Osteoblast (primary cell): ENCODE data around the gene PITPNC1. TPM values are rescaled to one million over a fixed set of nuclear protein-coding genes. Genes with fewer than 3 reads are reported as not detected.

Experiments used
- DNase-seq: peaks from one replicate; pipeline ENCODE4 v3.0.0; 2011; ENCODE audit warnings: low spot score, mixed read lengths; ENCODE audit not compliant: insufficient read length; ENCODE audit errors: missing footprints
- H2AFZ ChIP-seq: 2 replicates; pipeline ENCODE4 v1.6.0; 2011; ENCODE audit warnings: mild to moderate bottlenecking, low read length
- H3K27ac ChIP-seq: 2 replicates; pipeline ENCODE4 v1.5.1; 2011; ENCODE audit warnings: mild to moderate bottlenecking, low read depth, low read length, moderate library complexity
- H3K27me3 ChIP-seq: 2 replicates; pipeline ENCODE4 v1.6.0; 2012; ENCODE audit warnings: mild to moderate bottlenecking, control low read depth, inconsistent platforms, low read length, moderate library complexity; ENCODE audit not compliant: insufficient read depth
- H3K36me3 ChIP-seq: 2 replicates; pipeline ENCODE4 v1.5.1; 2011; ENCODE audit warnings: mild to moderate bottlenecking, low read length, control low read depth, moderate library complexity; ENCODE audit not compliant: insufficient read depth
- H3K4me1 ChIP-seq: 2 replicates; pipeline ENCODE4 v1.5.1; 2011; ENCODE audit warnings: mild to moderate bottlenecking, low read length, control low read depth, moderate library complexity; ENCODE audit not compliant: insufficient read depth
- H3K4me2 ChIP-seq: 2 replicates; pipeline ENCODE4 v1.6.0; 2011; ENCODE audit warnings: mild to moderate bottlenecking, low read length; ENCODE audit not compliant: insufficient read depth
- H3K4me3 ChIP-seq: fragments of 200-600 bp; sonication (generic); 3 replicates; pipeline ENCODE4 v1.5.1; 2012; ENCODE audit warnings: mild to moderate bottlenecking, low read length, inconsistent platforms; ENCODE audit not compliant: insufficient read depth
- H3K79me2 ChIP-seq: 2 replicates; pipeline ENCODE4 v1.6.0; 2012; ENCODE audit warnings: mild to moderate bottlenecking, low read length, control low read depth, inconsistent platforms; ENCODE audit not compliant: insufficient read depth
- H3K9me3 ChIP-seq: 2 replicates; pipeline ENCODE4 v1.5.1; 2011; ENCODE audit warnings: low read depth, low read length, control low read depth
- H4K20me1 ChIP-seq: 2 replicates; pipeline ENCODE4 v1.6.0; 2012; ENCODE audit warnings: mild to moderate bottlenecking, low read length, control low read depth; ENCODE audit not compliant: insufficient read depth
- total RNA-seq: library from RNA; depleted of rRNA; stranded (reverse); fragments of >200 nt; gene quantifications from 2 replicates; pipeline ENCODE4 v1.2.3, GENCODE V29; 2012
- TF ChIP-seq, protein P1 (sequence below): IDR thresholded peaks from 2 replicates; pipeline ENCODE4 v1.5.1; 2011; ENCODE audit warnings: mild to moderate bottlenecking, low read depth, low read length, moderate library complexity; ENCODE audit errors: extremely low read depth

The PITPNC1 gene
- total RNA-seq, 1 donor: 6.2 TPM

GRCh38 chr17:67615011-67615561 lies 238.0 kb downstream of the PITPNC1 start:
- DNase-seq: no peak
- no peak overlapping the region for H3K27ac ChIP-seq
- no peaks in the 10 kb centered on the region for H3K79me2 ChIP-seq
- TF ChIP-seq, protein P1, sequence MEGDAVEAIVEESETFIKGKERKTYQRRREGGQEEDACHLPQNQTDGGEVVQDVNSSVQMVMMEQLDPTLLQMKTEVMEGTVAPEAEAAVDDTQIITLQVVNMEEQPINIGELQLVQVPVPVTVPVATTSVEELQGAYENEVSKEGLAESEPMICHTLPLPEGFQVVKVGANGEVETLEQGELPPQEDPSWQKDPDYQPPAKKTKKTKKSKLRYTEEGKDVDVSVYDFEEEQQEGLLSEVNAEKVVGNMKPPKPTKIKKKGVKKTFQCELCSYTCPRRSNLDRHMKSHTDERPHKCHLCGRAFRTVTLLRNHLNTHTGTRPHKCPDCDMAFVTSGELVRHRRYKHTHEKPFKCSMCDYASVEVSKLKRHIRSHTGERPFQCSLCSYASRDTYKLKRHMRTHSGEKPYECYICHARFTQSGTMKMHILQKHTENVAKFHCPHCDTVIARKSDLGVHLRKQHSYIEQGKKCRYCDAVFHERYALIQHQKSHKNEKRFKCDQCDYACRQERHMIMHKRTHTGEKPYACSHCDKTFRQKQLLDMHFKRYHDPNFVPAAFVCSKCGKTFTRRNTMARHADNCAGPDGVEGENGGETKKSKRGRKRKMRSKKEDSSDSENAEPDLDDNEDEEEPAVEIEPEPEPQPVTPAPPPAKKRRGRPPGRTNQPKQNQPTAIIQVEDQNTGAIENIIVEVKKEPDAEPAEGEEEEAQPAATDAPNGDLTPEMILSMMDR: no peak
- no peaks in the 10 kb centered on the region for H4K20me1 ChIP-seq
- H3K9me3 ChIP-seq: no peaks in the 10 kb centered on the region
- H3K27me3 ChIP-seq: no peaks in the 10 kb centered on the region
- peak overlapping the region; percentile 56 for H3K4me2 ChIP-seq
- H2AFZ ChIP-seq: peak overlapping the region; percentile 81
- H3K36me3 ChIP-seq: no peaks in the 10 kb centered on the region
- peaks cover 6% of the 10 kb centered on the region for H3K4me1 ChIP-seq
- peak overlapping the region; percentile 34 for H3K4me3 ChIP-seq

DNA sequence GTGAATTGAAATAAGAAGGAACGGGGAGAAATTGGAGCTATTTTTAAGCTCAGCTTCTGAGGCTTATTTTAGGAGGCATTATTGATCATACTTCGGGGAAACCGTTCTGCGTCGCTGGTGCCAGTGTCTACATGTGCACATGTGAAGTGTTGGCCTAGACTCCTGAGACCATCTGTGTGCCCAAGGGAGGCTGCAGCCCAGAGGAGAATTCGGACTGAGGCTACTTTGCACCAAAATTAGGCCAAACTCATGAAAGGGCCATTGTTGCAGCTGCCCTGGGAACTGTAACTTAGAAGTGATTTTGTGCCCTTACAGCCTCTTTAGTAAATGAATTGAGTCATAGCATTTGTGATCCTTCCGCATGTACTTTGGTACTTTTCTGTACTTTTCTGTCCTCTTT lies 238.7 kb downstream of the PITPNC1 start:
- DNase-seq: no peak
- Histone ChIP-seq H3K27ac (no peak overlapping the region), H3K4me2 (no peak overlapping the region)

GRCh38 chr17:67617304-67617899 lies 240.3 kb downstream of the PITPNC1 start:
- Histone ChIP-seq H4K20me1 (no peaks in the 10 kb centered on the region), H2AFZ (no peak overlapping the region), H3K27ac (no peak overlapping the region), H3K9me3 (no peaks in the 10 kb centered on the region), H3K4me1 (peaks cover 6% of the 10 kb centered on the region), H3K27me3 (no peaks in the 10 kb centered on the region), H3K79me2 (no peaks in the 10 kb centered on the region), H3K4me2 (no peak overlapping the region), H3K4me3 (no peak overlapping the region), H3K36me3 (no peaks in the 10 kb centered on the region)
- no peak for DNase-seq
- TF ChIP-seq, protein P1: no peak

More for the DNA sequence above, 238.7 kb downstream of the PITPNC1 start:
- Histone ChIP-seq H2AFZ (peak overlapping the region; percentile 81), H3K4me1 (peaks cover 6% of the 10 kb centered on the region), H3K9me3 (no peaks in the 10 kb centered on the region), H3K4me3 (no peak overlapping the region), H4K20me1 (no peaks in the 10 kb centered on the region), H3K79me2 (no peaks in the 10 kb centered on the region), H3K36me3 (no peaks in the 10 kb centered on the region), H3K27me3 (no peaks in the 10 kb centered on the region)
- TF ChIP-seq, protein P1: no peak

DNA sequence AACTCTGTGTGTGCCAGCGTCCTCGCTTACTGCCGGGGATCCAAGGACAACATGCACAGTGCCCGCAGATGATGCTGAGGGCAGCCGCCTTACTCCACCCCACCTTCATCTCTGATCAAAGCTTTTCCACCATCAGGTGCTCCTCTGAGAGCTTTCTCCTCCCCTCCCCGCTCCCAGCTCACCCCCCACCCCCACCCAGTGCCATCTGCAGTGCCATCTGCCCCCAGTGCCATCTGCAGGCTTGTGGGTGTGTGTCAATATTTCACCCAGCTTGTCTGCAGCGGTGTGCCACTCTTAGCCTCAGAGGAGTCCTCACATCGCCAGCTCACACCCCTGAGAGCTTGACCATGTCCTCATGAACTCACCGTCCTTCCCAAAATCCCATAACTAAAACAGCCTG lies 242.5 kb downstream of the PITPNC1 start:
- no peak overlapping the region for H3K27ac ChIP-seq
- no peaks in the 10 kb centered on the region for H4K20me1 ChIP-seq
- no peak for DNase-seq
- H3K9me3 ChIP-seq: no peaks in the 10 kb centered on the region
- peaks cover 6% of the 10 kb centered on the region for H3K4me1 ChIP-seq
- H2AFZ ChIP-seq: no peak overlapping the region
- no peak overlapping the region for H3K4me3 ChIP-seq
- no peaks in the 10 kb centered on the region for H3K27me3 ChIP-seq
- no peaks in the 10 kb centered on the region for H3K79me2 ChIP-seq
- H3K4me2 ChIP-seq: no peak overlapping the region
- TF ChIP-seq, protein P1: no peak
- H3K36me3 ChIP-seq: no peaks in the 10 kb centered on the region
